NCI-H1048 (cell line): ENCODE measurements around the gene VWA5B1.
"Not testable (repeated sequence)": the region's sequence is repeated elsewhere in the genome, so short reads cannot be mapped to it uniquely, and the experiment has no call there.

Experiments used
- DNase-seq: peaks from one replicate; lab custom pipeline; 2025; lab: John Stamatoyannopoulos, UW

VWA5B1 gene

DNA sequence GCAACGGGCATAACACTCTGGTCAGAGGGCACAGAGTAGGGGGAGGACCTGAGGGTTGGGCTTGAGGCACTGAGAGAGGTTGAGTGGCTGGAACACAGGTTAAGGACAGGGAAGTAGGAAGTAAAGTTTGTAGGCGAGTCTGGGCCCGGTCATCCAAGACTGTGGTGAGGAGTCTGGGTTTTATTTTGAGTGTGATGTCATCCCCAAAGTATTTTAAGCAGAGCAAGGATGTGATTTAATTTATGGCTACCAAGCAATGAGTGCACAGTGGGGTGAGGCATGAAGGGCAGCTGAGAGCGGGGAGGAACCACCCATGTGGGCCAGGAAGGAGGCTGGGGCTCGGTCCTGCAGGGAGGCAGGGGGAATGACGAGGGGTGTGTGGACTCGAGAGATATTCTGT lies 11.2 kb upstream of the VWA5B1 start:
- DNase-seq: no peak

DNA sequence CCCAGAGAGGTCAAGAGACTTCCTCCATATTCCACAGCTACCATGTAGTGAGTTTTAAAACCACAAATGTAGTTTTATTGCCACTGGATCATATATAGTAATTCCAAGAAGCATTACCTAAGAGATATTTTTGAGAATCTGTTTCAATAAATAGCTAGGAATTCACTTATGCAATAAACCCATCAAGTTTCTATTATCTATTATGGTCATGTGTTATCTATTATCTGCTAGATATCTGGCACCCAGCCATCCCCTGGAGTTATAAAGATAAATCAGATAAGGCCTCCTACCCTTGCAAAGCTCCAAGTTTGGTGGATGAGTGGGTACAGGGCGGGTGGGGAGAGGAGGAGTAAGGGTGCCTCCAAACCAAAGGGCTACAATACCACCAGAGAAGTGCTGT lies 10.3 kb upstream of the VWA5B1 start:
- DNase-seq: no peak

DNA sequence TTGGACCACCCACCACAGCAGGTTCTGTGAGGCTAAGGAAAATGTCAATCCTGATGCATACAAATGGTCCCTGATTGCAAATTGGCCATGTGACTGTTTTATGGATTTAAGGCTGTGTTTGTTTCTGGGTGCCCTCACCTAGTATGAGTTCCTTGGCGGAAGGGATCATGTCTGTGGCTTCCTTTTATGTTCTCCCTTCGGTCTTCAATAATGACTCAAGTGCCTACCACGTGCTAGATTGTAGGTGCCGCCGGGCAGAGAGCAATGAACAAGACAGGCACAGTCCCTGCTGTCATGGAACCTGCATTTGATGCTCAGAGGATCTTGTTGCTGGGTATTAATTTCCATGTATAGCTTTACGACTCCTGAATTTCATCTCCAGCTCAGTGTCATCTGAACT lies 9.8 kb upstream of the VWA5B1 start:
- DNase-seq: no peak

DNA sequence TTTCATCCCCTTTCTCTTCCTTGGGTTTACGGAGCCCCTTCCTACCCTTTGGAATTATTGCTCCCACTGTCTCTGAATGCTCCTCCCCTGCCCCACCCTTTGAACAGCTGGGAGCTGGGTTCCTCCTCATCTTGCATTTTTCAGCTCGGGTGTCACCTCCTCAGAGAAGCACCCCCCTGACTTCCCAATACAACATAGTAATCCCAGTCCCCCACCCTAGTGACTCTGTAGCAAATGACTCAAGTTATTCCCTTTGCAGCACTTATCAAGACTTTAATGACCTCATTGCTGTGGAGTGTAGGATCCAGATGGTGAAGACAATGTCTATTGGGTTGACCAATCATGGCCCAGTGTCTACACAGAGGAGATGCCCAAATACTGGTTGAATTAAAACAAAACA lies 8.9 kb upstream of the VWA5B1 start:
- DNase-seq: no peak

DNA sequence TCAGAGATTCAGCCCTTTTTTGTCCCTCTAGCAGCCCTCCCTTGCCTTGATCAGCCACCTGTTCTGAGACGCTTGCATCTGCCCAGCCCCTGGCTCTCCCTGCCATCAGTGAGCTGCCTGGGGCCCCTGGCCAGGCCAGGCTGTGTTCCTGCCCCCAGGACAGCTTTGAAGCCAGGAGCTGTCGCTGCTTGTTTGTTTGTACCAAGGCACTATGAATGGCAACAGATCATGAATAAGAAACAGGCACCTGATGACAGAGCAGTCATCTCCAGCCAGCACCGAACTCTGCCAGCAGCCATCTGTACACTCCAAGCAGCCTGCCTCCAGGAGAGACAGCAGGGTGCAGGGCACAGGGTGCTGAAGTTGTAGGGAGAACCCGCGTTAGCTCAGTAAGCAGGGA lies 8.1 kb upstream of the VWA5B1 start:
- DNase-seq: no peak

DNA sequence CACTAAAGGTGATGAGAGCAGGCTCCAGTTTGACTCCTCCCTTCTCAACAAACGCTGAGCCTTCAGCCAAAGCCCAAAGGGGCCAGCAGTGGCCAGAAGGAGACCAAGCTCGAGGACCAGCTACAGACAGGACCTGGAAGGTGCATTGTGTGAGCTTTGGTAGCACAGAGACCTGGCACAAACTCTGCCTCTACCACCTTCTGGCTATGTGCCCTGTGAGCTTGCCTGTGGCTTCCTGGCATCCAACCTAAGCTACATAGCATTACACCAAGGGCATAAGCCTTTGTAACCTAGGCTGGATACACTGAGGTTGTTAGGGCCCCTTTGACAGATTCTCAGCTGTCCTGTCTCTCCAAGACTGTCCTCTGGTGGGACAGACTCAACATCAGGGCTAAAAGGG lies 6.6 kb upstream of the VWA5B1 start:
- no peak for DNase-seq

DNA sequence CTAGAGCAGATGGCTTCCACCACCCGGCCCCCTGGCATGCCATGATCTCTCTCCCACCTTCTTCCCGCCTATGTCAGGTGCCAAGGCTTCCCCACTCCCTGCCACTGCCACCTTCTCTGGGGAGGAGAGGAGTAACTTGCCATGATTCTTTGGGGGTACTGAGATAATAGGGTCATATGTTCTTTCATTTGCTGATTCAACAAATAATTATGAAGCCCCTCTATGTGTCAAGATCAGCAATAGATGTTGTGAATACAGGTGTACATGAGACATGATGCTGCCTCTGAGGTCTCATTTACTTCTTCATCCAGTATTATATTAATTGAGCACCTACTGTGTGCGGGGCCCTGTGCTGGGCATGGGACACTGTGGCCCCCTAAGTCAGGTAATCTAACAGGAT lies 6.0 kb upstream of the VWA5B1 start:
- DNase-seq: no peak

DNA sequence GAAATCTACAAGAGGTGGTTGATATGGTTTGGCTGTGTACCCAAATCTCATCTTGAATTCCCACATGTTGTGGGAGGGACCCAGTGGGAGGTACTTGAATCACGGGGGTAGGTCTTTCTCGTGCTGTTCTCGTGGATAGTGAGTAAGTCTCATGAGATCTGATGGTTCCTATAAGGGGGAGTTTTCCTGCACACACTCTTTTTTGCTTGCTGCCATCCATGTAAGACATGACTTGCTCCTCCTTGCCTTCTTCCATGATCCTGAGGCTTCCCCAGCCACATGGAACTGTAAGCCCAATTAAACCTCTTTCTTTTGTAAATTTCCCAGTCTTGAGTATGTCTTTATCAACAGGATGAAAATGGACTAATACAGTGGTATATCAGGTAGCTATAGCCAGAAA lies 5.2 kb upstream of the VWA5B1 start:
- DNase-seq: no peak

DNA sequence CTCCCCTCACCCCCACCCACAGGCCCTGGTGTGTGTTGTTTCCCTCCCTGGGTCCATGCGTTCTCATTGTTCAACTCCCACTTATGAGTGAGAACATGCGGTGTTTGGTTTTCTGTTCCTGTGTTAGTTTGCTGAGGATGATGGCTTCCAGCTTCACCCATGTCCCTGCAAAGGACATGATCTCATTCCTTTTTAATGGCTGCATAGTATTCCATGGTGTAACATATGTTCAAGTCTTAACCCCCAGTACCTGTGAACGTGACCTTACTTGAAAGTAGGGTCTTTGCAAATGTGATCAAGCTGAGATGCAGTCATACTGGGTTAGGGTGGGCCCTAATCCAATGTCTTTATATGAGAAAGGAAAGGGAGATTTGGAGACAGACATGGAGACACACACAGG lies 3.0 kb upstream of the VWA5B1 start:
- DNase-seq: not testable (repeated sequence)

DNA sequence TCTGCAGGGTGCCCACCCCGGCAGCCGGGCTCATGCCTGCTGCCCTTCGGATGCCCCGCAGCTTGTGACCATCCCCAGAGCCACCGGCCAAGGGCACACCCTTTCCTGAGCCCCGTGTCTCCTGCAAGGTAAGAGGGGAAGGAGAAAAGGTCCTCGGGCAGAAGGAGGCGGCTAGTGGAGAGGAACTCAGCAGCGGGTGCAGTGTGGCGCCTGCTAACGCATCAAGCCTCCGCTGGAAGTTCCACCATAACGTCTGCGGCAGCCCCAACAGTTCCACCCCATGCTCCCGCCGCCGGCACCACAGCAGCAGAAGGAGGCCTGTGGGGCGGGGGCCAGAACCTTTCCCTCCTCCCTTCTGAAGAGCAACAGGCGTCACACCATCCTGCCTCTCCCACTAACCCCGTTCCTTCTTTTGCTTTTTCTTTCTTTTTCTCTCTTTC lies 990 bp downstream of the VWA5B1 start:
- no peak for DNase-seq

DNA sequence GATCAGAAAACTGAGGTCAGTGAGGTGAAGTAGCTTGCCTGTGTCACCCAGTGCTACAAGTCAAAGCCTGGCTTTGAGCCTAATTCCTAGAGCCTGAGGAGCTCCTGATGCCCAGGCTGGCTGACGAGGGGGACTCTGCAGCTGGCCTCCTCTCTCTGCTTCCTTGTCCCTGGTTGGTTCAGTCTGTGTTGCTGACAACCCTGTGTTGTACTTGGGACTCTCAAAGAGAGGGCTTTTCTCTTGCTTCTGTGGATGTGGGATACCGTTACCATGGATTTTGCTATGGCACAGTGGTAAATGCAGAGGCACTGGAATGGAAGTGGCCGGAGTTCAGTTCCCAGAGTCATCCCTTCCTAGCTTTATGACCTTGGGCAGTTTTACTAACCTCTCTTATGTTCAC lies 8.0 kb downstream of the VWA5B1 start:
- no peak for DNase-seq

DNA sequence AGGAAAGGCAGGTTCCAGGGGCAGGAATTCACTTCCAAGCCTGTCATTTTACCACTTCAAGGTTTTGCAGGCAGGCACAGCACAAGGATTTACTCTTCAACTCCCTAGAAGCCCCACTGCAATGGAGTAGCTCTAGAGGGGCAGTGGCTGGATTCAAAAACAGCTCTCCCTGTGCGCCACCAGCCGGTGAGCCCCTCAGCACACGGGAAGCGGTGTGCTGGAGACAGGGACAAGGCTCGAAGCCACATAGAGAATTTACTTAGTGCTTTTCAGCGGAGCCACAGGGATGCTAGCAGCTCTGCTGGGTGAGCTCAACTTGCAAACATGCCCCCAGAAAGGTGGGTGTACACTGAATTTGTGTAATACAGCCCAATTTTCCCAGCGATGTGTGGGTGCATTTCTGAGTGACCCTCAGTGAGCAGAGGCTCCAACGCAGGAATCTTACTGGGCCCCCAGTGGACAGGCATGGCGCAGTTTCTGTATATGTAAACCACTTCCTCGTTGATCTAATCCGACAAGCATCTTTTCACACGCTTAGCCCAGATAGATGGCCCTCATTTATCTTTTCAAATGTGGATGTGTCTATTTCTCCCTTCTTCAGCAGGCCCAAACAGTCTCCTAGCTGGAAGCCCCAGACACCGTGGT lies 10.9 kb downstream of the VWA5B1 start:
- DNase-seq: no peak

DNA sequence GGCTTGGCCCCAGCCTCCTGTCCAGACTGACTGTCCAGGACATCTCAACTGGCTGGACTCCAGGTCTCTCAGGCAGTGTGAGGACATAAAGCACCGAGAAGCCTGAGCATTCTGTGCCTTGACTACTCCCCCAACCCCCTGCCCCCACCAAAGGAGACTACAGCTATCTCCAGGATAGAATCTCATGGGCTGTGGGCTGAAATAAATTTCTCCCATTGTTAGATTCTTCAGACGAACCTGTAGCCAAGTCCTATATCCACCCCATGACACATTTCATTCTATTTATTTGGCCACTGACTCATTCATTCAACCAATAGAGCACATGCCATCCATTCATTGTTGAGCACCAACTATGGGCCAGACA lies 11.4 kb downstream of the VWA5B1 start:
- DNase-seq: no peak

DNA sequence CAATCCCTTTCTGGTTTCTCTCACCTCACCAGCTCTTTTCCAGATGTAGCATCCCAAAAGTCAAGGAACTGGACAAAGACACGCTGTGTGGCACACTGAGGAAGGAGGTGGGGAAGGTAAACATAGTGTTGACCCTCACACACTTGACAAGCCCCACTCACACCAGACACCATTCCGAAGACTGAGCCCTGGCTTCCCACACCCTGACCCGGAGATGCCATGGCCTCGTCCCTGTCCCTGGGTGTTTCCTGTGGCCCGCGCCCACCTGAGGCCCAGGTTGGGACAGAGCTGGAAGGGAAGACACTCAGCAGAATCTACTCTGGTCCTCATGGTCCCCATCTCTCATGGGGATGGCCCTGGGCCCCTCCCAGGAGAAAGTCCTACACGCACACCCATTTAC lies 16.4 kb downstream of the VWA5B1 start:
- no peak for DNase-seq

DNA sequence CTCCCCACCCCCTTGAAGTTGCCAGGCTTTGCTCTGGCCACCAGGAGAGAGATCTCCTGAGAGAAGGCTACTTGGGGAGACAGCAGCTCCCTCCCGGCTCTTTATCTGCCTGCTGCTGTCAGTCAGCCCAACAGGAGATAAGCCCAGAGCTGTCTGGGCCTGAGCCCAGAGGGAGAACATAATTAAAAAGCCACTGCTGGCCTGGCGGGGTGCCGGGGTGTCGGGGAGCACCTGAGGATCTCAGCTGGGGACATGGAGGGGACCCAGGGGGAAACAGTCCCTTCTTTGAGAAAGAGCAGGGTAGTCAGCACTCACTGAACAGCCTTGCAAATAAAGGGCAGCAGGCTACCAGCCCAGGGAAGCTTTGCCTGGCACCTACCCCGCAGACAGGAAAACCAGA lies 17.9 kb downstream of the VWA5B1 start:
- no peak for DNase-seq

DNA sequence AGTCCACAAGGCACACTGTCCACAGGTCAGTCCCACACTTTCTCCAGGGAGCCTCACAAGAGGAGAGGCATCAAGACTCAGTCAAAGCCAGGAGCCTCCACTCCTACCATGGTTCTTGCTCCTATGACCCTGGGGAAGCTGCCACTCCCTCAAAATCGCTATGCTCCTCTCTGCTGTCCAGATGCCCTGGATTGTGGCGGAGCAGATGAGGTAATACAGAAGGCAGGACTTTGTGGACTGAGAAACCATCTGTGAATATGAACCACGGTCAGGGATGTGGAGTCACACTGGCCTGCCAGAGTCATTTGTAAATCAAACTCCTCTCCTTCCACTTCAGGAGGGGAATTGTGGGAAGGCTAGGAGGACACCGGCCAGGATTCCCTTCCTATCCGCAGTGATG lies 20.6 kb downstream of the VWA5B1 start:
- no peak for DNase-seq

DNA sequence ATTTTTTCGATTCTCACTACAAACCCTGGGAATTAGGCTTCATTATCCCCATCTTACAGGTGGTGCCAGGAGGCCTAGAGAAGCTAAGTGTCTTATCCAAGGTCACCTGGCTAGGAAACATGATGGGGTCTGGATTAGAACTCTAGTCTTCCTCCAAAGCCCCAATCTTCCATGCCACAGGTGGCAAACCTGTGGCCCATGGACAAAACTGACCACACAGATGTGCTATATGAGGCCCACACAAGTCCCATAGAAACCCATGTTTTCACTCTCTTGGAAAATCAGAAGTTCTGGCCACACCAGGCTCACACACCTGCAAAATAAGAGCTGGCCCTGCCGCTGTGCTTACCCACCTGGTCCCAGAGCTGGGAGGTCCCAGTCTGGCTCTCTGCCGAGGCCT lies 21.6 kb downstream of the VWA5B1 start:
- DNase-seq: no peak

DNA sequence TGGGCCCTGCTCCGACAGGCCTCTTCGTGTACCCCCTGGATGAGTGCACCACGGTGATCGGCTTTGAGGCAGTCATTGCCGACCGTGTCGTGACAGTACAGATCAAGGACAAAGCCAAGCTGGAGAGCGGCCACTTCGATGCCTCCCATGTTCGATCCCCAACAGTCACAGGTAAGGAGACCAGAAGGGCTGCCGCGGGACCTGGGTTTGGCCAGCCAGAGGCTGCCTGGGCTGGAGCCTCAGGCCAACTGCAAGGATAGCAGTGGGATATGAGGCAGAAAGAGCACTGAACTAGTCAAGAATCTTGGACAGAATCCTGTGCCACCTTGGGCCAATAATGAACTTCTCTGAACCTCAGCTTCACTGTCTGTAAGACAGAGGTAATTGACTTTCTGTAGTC lies 22.1 kb downstream of the VWA5B1 start:
- DNase-seq: no peak

DNA sequence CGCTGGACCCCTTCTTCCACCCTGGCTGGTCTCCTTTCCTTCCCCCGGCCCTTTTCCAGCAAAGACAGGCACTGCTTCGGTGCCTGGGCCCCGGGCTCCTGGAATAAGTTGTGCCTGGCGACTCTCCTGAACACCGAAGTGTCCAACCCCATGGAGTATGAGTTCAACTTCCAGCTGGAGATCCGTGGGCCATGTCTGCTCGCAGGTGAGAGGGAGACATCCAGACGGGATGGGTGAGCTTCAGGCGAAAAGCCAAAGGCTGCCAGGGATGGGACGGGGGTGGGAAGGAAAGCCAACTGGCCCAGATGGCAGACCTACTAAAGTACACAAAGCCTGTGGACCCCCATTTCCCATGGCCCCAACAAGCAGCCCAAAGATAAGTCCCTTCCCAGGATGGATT lies 26.8 kb downstream of the VWA5B1 start:
- DNase-seq: no peak

DNA sequence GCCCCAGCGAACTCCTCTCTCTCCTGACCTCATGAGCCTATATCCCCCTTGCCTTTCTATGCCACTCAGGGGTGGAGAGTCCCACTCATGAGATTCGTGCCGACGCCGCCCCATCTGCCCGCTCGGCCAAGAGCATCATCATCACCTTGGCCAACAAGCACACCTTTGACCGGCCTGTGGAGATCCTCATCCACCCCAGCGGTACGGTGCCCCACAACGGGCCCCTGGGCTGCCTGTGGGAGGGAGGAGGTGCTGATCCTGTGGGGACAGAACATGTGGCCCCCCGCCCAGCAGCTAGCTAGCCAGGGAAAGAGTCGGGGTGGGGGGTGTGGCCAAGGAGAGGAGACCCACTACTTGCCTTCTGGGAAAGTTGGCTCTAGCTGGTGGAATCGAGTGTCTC lies 27.8 kb downstream of the VWA5B1 start:
- no peak for DNase-seq

DNA sequence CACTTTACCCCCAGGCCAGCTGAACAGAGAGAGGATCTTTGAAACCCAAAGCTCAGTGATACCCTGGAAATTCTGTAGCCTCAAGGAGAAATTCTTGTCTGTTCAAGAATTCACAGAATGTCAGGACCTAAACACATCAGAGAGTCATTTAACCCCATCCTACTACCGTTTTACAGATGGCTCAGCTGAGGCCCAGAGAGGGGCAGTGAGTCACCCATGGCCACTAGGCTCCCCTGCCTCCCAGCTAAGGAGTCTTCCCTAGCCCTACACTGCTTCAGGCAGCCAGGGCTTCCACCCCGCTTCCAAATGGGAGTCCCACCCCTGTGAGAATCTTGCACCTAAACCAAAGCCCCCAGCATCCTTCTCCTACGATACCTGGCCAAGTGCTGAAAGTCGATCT lies 28.3 kb downstream of the VWA5B1 start:
- DNase-seq: no peak

DNA sequence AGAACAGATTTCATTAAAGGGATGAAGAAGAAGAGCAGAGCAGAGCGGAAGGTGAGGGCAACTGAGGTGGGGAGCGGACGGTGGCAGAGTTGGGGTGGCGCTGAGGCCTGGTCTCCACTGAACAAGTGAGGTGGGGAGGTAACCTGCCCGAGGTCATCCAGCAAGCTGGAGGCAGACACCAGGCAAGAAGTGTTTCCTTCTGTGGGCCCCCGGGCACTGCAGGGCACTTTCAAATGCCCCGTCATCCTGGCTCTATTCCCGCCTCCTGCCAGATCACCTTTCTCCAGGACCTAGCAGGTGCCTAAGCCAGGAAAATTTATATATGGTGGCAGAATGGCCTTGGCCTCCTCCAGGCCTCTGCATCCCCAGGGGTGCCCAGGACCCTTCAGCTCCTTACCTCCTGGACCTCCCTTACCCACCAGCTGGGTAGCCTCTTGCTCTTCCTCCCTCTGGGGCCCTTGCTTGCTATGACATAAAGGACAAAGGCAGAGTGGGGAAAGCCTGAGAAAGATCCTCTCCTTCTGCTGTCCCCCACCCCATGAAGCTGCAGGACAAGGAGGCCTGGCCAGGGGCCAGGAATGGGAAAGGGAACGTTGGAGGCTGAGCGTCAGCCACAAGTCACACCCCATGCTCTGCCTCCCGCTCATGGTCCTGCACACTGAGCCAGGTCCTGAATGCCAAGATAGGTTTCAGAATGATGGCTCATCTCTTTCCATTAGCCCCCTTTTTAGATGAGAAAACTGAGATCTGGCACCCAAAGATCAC lies 29.0 kb downstream of the VWA5B1 start:
- no peak for DNase-seq

DNA sequence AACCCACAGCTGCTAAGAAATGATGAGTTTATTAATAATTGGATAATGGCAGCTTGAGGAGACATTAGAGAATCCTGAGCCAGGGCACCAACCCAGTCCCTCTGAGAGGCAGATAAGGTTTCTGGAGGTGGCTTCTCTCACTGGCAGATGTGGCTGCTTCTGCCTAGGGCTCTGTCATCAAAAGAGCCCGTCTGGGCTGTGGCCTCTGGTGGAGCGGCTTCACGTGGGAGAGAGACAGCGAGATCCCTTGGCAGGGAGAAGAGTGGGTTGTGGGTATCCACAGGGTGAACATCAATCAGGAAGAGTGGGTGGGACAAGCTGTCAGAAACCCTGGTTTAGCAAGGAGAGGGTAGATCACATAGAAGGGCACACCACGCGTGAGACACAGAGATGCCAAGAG lies 30.0 kb downstream of the VWA5B1 start:
- DNase-seq: no peak

DNA sequence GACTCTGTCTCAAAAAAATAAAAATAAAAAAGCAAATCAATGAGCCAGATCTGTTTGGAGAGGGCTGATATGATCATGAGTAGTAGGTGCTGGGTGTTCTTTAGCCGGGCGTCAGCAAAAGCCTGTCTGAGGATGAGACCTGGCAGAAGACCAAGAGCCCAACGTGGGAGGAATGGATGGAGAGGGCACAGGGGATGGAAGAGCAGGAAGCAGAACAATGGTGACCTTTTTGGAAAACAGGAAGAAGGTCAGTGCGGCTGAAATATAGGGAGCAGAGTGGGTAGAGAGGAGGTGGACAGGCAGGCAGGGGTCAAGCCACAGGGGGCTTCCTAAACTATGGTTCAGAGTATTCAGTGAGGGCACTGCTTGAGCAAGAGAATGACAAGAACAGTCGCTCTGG lies 30.9 kb downstream of the VWA5B1 start:
- no peak for DNase-seq
